ENCODE data around the gene ERP44.
"Not testable (repeated sequence)": the region's sequence is repeated elsewhere in the genome, so short reads cannot be mapped to it uniquely, and the experiment has no call there.

Gene ERP44

DNA sequence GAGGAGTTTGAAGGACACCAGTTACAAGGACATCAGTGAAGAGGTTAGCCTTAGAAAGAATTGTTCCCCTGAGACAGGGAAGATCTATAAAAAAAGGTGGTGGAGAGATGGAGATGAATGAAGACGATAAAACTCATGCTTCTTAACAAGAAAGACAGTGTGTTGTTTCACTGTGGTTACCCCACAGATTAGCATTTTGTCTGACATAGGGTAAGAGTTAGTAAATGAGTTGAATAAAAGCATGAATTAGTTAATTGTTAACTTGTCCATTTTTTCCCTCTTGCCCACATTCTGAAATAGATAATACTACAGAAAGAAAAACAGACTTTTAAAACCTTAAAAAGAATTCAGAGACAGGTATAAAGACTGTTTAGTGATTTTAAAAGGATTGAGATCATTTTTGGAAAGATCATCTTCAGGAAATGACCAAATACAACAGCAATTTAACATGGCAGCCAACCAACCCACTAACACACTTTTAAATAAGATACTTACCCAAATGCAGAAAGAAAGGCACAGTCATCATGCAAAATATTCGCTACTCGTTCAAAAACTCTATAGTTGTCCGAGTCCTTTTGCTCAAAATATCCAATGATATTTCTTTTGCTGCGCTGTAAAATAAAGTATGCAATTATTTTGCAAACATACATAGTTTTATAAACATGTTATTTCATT lies 78.5 kb downstream of the ERP44 start:
- no peak overlapping the region for H3K4me2 ChIP-seq
- H3K27ac ChIP-seq: no peak overlapping the region
- no peak for TF ChIP-seq Cebpa-rat (IDR thresholded peaks at IDR 0.05)
- H3K4me3 ChIP-seq: no peak overlapping the region
- peaks cover 65 to 99% (median 80%) of the 10 kb centered on the region in 11 experiments for H3K36me3 ChIP-seq
- peaks cover 0 to 76% (median 0%) of the 10 kb centered on the region in 11 experiments; a peak in 8 of 22 replicates for H4K20me1 ChIP-seq
- no peaks in the 10 kb centered on the region for H3K4me1 ChIP-seq
- no peak overlapping the region for H3K9ac ChIP-seq
- peaks cover 0 to 8% (median 6%) of the 10 kb centered on the region in 11 experiments; a peak in 17 of 22 replicates for H3K9me3 ChIP-seq (replicated peaks in 1 of 11)
- H3K27me3 ChIP-seq: no peaks in the 10 kb centered on the region

DNA sequence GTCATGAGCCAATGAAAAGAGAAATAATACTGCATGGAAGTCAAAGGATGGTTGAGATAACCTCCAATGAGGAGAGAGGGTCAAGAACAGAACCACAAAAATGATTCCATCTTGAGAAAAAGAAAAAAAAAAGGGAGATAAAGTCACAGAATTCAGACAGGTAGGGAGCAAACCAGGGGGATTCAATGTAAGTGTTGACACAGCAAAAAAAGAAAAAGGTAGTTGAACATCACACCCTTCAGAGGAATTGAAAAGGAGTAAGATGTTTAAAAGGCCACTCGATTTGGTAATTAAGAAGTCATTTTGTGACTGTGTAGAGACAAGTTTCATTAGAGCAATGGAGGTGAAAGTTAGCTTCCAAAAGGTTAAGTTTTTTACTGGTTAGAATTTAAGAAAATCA lies 79.3 kb downstream of the ERP44 start:
- peaks cover 0 to 1% (median 0%) of the 10 kb centered on the region in 11 experiments; a peak in 2 of 22 replicates for H3K9me3 ChIP-seq (replicated peaks in 1 of 11)
- H3K9ac ChIP-seq: no peak overlapping the region
- H3K27me3 ChIP-seq: no peaks in the 10 kb centered on the region
- no peaks in the 10 kb centered on the region for H3K4me1 ChIP-seq
- H3K4me3 ChIP-seq: no peak overlapping the region
- H3K36me3 ChIP-seq: peaks cover 67 to 99% (median 82%) of the 10 kb centered on the region in 11 experiments
- H4K20me1 ChIP-seq: peaks cover 0 to 80% (median under 1%) of the 10 kb centered on the region in 11 experiments; a peak in 8 of 22 replicates
- no peak overlapping the region for H3K27ac ChIP-seq
- TF ChIP-seq Cebpa-rat (IDR thresholded peaks at IDR 0.05): no peak
- no peak overlapping the region for H3K4me2 ChIP-seq

- no peaks in the 10 kb centered on the region for H3K4me1 ChIP-seq
- no peak for TF ChIP-seq Cebpa-rat (IDR thresholded peaks at IDR 0.05)
- H3K27ac ChIP-seq: no peak overlapping the region
- no peaks in the 10 kb centered on the region for H3K27me3 ChIP-seq
- H3K9ac ChIP-seq: no peak overlapping the region
- no peak overlapping the region for H3K4me2 ChIP-seq
- H3K9me3 ChIP-seq (replicated peaks in 1 of 11): peaks cover 0 to 8% (median 6%) of the 10 kb centered on the region in 11 experiments; a peak in 7 of 22 replicates
- peaks cover 60 to 95% (median 81%) of the 10 kb centered on the region in 11 experiments for H3K36me3 ChIP-seq
- H4K20me1 ChIP-seq: peaks cover 0 to 75% (median 0%) of the 10 kb centered on the region in 11 experiments; a peak in 6 of 22 replicates
- no peak overlapping the region for H3K4me3 ChIP-seq
Observed at GRCh38 chr9:100014846-100015245, 84.0 kb downstream of the ERP44 start.

- H3K27me3 ChIP-seq: no peaks in the 10 kb centered on the region
- peaks cover 0 to 76% (median 0%) of the 10 kb centered on the region in 11 experiments; a peak in 6 of 22 replicates for H4K20me1 ChIP-seq
- no peak overlapping the region for H3K4me3 ChIP-seq
- no peak overlapping the region; a peak in 1 of 22 replicates for H3K27ac ChIP-seq
- H3K4me2 ChIP-seq: no peak overlapping the region
- peaks cover 57 to 95% (median 74%) of the 10 kb centered on the region in 11 experiments for H3K36me3 ChIP-seq
- TF ChIP-seq Cebpa-rat (IDR thresholded peaks at IDR 0.05): no peak
- peaks cover 0 to 8% (median 6%) of the 10 kb centered on the region in 11 experiments; a peak in 7 of 22 replicates for H3K9me3 ChIP-seq (replicated peaks in 1 of 11)
- no peaks in the 10 kb centered on the region for H3K4me1 ChIP-seq
- no peak overlapping the region for H3K9ac ChIP-seq
Observed at GRCh38 chr9:100013573-100013972, 85.2 kb downstream of the ERP44 start.

DNA sequence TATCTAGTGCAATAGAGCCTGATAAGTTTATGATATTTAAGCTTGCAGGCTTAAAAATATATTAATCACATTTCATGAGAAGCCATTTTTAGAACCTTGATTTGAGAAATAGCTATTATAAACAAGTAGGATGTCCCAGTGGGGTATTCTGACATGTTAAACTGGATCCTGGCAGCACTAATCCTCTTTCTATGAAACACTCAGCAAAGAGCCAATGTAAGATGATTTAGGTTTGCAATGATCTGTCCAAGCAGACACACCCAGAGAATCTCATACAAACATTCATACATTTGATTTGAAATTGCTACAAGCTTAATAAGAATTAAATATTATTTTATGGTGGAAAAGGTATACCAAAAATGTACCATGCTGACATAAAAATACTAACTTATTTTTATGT lies 86.5 kb downstream of the ERP44 start:
- Histone ChIP-seq H3K9me3 (replicated peaks in 1 of 11) (peaks cover 0 to 8% (median 6%) of the 10 kb centered on the region in 11 experiments; a peak in 7 of 22 replicates), H3K4me1 (no peaks in the 10 kb centered on the region), H3K27me3 (no peaks in the 10 kb centered on the region), H3K4me3 (no peak overlapping the region), H3K36me3 (peaks cover 50 to 92% (median 68%) of the 10 kb centered on the region in 11 experiments), H3K4me2 (no peak overlapping the region), H3K27ac (no peak overlapping the region), H4K20me1 (peaks cover 0 to 73% (median 0%) of the 10 kb centered on the region in 11 experiments; a peak in 6 of 22 replicates), H3K9ac (no peak overlapping the region)
- no peak for TF ChIP-seq Cebpa-rat (IDR thresholded peaks at IDR 0.05)

DNA sequence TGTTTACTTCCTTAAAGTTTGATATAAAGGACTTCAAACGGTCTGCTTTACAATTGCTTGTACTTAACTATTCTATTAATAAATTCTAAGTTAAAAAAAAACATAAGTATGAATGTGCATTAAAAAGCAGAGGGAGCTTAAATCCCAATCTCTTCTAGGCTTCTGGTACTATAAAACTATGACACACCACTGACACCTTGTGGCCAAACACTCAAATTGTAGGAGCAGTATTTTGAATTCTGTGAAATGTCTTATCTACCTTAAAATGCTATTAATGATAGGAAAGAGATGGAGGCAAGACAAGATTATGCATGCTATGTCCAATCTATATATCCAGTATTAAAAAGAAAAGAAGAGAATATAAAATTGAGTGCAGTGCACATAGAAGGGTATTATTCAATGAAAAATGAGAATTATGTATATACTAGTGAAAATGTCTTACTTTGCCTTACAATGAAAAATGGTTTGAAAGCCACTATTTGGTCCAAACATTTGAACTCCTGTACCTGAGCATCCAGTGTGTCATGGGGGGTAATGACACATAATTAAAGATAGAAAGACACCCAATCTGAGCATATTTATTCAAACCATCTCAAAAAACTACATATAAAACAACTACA lies 87.6 kb downstream of the ERP44 start:
- H3K4me2 ChIP-seq: no peak overlapping the region
- H3K9me3 ChIP-seq (replicated peaks in 1 of 11): peaks cover 0 to 8% (median 6%) of the 10 kb centered on the region in 11 experiments; a peak in 7 of 22 replicates
- no peaks in the 10 kb centered on the region for H3K4me1 ChIP-seq
- H4K20me1 ChIP-seq: peaks cover 0 to 63% (median 0%) of the 10 kb centered on the region in 11 experiments; a peak in 5 of 22 replicates
- TF ChIP-seq Cebpa-rat (IDR thresholded peaks at IDR 0.05): no peak
- H3K27ac ChIP-seq: no peak overlapping the region
- H3K36me3 ChIP-seq: peaks cover 55 to 92% (median 69%) of the 10 kb centered on the region in 11 experiments
- H3K9ac ChIP-seq: no peak overlapping the region
- H3K4me3 ChIP-seq: no peak overlapping the region
- H3K27me3 ChIP-seq: no peaks in the 10 kb centered on the region

DNA sequence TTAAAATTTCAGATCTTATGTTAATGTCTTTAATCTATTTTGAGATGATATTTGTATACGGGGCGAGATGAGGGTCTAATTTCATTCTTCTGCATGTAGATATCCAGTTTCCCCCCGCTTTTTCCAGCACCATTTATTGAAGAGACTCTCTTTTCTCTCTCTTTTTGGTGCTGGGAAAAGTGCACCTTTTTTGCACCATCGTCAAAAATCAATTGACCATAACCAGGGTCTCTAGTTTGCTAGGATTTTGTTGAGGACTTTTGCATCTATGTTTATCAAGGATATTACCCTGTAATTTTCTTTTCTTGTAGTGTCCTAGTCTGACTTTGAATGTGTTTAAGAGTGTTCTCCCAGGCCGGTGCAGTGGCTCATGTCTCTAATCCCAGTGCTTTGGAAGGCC lies 99.0 kb downstream of the ERP44 start:
- H3K9me3 ChIP-seq (replicated peaks in 1 of 11): peaks cover 10 to 19% (median 17%) of the 10 kb centered on the region in 11 experiments; a peak in 21 of 22 replicates
- H3K27me3 ChIP-seq: no peaks in the 10 kb centered on the region
- H3K4me3 ChIP-seq: no peak overlapping the region
- H3K4me2 ChIP-seq: no peak overlapping the region
- no peak for TF ChIP-seq Cebpa-rat (IDR thresholded peaks at IDR 0.05)
- H3K36me3 ChIP-seq: peaks cover 51 to 96% (median 73%) of the 10 kb centered on the region in 11 experiments
- H3K4me1 ChIP-seq: no peaks in the 10 kb centered on the region
- H3K9ac ChIP-seq: no peak overlapping the region
- no peak overlapping the region for H3K27ac ChIP-seq
- no peaks in the 10 kb centered on the region for H4K20me1 ChIP-seq

DNA sequence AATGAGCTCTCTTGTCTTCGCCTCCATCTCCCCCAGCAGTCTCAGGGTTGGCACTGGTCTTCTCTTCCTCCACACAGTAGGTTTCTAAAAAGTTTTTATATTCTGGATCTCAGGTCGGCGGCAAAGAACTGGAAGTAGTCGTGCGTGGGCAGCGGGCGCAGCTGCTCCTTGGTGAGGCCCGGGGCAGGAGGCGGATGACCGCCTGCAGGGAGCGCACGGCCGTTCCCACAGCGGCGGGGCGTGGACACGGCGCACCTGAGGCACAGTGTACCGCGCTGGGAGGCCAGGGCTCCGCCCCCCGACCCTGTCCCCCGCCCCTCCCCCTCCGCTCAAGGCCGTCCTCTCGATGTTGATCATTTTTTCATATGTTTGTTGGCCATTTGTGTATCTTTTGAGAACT lies 99.9 kb downstream of the ERP44 start:
- Histone ChIP-seq H3K9me3 (replicated peaks in 1 of 11) (peaks cover 13 to 18% (median 15%) of the 10 kb centered on the region in 11 experiments; a peak in 21 of 22 replicates), H3K4me1 (no peaks in the 10 kb centered on the region), H3K27ac (no peak overlapping the region), H3K9ac (no peak overlapping the region), H3K36me3 (peaks cover 46 to 96% (median 70%) of the 10 kb centered on the region in 11 experiments), H3K4me3 (no peak overlapping the region), H3K4me2 (no peak overlapping the region), H3K27me3 (no peaks in the 10 kb centered on the region), H4K20me1 (no peaks in the 10 kb centered on the region)
- TF ChIP-seq Cebpa-rat (IDR thresholded peaks at IDR 0.05): no peak

GRCh38 chr9:99998266-99998665 lies 100.5 kb downstream of the ERP44 start:
- Histone ChIP-seq H3K27ac (no peak overlapping the region), H3K36me3 (peaks cover 40 to 95% (median 64%) of the 10 kb centered on the region in 11 experiments), H4K20me1 (no peaks in the 10 kb centered on the region), H3K4me3 (no peak overlapping the region), H3K4me1 (no peaks in the 10 kb centered on the region), H3K9ac (no peak overlapping the region), H3K9me3 (replicated peaks in 1 of 11) (peaks cover 8 to 18% (median 13%) of the 10 kb centered on the region in 11 experiments; a peak in 21 of 22 replicates), H3K4me2 (no peak overlapping the region), H3K27me3 (no peaks in the 10 kb centered on the region)
- no peak for TF ChIP-seq Cebpa-rat (IDR thresholded peaks at IDR 0.05)

- H3K4me2 ChIP-seq, H3K9ac ChIP-seq: not testable (repeated sequence)
Observed at GRCh38 chr9:99990508-99990907, 108.3 kb downstream of the ERP44 start.

More at GRCh38 chr9:99990508-99990907, 108.3 kb downstream of the ERP44 start:
- H3K9me3 ChIP-seq (replicated peaks in 1 of 11): peaks cover 20 to 49% (median 41%) of the 10 kb centered on the region in 11 experiments; a peak in 21 of 22 replicates
- H3K4me3 ChIP-seq, H3K27me3 ChIP-seq, H3K27ac ChIP-seq, H3K4me1 ChIP-seq: not testable (repeated sequence)
- H4K20me1 ChIP-seq: peaks cover 0 to 43% (median 0%) of the 10 kb centered on the region in 11 experiments; a peak in 6 of 22 replicates
- H3K36me3 ChIP-seq: peaks cover 18 to 74% (median 32%) of the 10 kb centered on the region in 11 experiments

Data from BLaER1 treated with 17β-estradiol and CSF1 and Interleukin-3, amounts not matched to agents 10 nM and 100 nM (cell line).